GM19023 (cell line): ENCODE data around the gene NELFCD.
A peak's percentile ranks its signal among the peaks of the same experiment; 100 is the strongest.

Experiments
- ATAC-seq: cut with Tn5 transposase; IDR thresholded peaks from one replicate; pipeline ENCODE4 v1.9.1; 2021; ENCODE audit warnings: mild to moderate bottlenecking, moderate library complexity; ENCODE audit not compliant: unreplicated experiment

NELFCD gene

DNA sequence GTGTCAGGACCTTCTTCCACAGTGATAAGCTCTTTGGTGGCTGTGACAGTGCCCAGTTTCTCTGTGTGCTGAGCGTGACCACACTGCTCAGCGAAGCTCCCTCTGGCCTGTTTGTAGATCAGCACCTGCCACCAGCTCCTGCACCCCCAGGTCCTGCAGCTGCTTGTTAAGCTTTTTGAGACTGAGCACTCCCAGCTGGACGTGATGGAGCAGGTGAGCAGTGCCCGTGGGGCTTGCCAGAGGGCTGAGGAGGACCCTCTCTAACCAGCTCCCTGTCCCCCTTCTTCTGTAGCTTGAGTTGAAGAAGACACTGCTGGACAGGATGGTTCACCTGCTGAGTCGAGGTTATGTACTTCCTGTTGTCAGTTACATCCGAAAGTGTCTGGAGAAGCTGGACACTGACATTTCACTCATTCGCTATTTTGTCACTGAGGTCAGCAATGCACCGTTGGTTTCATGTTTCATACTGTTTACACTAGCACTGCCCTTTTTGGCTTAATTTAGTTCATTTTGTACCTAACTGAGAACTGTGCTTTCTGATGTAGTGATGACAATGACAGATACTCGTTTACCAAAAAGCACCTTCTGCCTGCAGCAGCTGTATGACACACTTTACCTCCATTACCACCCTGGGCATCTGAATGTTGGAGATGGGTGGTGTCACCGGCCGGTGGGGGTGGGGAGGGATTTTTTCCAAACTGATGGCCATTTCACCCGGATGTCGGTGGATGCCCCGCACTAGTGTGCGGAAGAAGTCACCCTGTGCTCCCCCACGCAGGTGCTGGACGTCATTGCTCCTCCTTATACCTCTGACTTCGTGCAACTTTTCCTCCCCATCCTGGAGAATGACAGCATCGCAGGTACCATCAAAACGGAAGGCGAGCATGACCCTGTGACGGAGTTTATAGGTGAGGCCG lies 12.5 kb downstream of the NELFCD start:
- no peak for ATAC-seq

DNA sequence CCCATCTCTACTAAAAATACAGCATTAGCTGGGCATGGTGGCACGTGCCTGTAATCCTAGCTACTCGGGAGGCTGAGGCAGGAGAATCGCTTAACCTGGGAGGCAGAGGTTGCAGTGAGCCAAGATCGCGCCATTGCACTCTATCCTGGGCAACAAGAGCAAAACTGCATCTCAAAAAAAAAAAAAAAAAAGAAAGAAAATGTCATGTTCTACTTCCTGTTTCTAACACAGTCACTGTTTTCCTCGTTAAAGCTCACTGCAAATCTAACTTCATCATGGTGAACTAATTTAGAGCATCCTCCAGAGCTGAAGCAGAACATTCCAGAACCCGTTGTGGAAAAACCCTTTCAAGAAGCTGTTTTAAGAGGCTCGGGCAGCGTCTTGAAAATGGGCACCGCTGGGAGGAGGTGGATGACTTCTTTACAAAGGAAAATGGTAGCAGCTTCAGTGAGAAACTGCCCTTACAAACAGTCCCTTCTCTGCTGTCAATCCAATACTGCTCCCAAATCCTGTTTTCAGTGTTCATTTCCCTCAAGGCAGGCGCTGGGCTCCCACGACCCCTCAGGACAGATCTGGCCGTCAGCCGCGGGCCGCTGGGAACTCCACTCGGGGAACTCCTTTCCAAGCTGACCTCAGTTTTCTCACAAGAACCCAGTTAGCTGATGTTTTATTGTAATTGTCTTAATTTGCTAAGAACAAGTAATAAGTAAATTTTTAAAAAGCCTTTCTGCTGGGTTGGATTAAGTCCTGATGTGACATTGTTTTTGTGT lies 13.5 kb downstream of the NELFCD start:
- ATAC-seq = no peak

DNA sequence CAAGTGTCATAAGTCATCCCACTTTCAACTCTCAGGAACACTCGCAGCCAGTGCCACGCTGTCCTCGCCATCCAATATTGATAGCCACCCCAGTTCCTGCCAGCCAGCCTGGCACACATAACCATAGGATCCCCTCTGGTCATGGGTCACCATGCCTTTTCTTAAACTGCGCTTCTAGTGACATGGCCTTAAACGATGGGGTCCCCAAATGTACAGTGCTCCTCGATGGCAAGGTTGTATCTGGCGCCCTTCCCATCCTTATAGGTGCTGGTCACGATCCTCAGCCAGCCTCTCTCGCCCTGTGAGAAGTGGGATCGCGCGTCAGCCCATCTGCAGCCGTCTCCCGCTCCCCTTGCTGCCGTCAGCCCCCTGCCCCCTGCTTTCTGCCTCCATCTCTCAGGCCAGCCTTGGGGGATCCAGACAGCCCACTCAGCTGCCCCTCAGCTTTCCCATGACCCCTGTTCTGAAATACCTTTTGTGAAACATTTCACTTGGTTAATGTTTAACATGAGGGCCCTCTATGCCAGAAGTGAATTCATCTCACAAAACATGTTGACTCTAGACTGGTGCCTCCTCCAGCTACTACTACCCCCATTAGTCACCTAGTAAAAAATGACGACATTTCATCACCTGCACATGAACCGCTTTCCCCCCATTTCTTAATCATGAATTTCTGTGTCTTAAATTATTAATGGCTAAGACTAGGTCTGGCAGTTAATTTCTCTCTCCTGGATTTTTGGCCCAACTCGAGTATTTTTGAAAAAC lies 14.6 kb downstream of the NELFCD start:
- ATAC-seq = no peak

DNA sequence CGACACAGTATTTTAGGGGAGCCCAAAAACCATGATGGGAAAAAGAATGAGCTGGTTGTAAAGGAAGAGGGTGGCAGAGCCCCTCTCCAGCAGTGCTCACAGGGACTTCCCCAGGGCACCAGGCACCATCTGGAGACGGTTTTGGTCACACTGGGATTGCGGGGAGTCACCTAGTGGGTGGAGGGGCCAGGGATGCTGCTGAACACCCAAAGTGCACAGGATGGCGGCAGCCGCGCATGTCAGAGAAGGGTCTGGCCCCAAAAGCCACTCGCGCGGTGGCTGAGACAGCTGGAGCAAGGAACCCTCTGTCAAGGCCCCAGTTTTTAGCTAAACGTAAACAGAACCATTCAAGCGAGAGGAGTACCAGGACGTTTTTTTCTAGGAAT lies 15.2 kb downstream of the NELFCD start:
- ATAC-seq = no peak

DNA sequence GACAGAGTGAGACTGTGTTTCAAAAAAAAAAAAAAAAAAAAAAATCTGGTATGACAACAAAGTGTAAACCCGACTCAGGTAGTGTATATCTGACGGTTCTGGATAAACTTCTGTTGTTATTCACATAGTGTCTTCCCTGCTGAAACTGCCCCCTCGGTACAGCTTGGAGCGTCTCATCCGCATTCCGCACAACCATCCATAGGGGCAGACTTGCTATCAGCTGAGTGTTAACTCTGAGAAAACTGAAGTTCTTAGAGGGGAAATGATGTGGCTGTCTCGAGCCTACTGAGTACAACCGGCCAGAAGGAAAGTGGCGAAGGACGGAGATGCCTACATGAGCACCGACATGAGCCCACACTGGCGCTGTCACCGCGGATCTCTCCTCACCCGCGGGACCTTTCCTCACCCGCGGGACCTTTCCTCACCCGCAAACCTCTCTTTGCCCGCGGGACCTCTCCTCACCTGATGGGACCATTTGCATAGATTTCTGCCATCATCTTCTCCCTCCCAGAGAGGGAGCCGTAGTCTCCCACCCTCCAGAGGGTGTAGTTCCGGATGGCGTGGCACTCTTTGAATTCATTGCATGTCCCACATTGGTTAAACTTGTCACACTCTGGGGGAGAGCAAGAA lies 16.2 kb downstream of the NELFCD start:
- no peak for ATAC-seq

DNA sequence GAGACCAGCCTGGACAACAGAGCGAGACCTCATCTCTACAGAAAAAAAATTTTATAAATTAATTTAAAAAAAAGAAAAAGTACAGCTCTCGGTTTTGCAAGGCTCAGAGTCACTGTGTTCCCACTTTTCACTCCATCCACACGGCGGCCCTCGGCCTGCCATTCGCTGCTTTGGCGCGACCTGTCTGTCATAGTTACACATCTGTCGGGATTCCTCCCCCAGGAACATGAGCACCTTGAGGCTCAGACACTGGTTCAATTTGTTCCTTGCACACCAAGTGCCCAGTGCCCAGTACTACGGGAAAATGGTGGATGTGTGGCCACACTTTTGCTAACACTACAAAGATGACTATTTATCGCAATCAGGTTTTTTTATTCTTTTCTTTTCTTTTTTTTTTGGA lies 17.6 kb downstream of the NELFCD start:
- ATAC-seq = no peak

DNA sequence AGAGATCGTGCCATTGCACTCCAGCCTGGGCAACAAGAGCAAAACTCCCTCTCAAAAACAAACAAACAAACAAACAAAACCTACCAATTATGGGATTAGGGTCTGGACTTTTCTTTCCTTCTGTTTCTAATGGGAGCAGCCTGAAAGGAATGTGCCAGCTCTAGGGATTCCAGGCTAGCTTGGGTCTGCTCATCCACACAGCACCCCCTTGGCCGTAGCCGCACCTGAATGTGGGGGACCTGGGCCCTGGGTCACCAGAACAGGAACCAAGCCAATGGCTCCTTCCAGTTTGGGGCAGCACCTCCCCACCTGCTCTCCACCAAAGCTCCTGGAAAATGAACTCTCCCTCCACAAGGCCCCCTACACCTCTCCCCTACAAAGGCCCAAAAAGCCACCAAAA lies 19.3 kb downstream of the NELFCD start:
- no peak for ATAC-seq

DNA sequence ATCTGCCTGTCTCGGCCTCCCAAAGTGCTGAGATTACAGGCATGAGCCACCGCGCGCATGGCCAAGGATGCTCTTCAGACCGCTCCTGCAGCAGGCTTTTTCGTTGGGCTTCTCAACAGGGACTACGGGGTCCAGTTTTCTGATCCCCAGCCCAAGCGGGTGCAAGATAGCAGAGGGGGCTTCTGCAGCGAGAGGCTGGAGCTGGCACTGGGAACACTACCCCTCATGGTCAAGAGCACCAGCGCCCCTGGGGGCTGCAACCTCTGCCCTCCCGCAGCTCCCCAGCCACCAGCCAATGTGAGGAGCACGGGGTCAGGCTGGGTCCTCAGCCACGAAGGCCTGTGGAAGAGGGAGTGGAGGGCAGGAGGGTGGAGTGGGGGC lies 20.0 kb downstream of the NELFCD start:
- ATAC-seq = no peak

DNA sequence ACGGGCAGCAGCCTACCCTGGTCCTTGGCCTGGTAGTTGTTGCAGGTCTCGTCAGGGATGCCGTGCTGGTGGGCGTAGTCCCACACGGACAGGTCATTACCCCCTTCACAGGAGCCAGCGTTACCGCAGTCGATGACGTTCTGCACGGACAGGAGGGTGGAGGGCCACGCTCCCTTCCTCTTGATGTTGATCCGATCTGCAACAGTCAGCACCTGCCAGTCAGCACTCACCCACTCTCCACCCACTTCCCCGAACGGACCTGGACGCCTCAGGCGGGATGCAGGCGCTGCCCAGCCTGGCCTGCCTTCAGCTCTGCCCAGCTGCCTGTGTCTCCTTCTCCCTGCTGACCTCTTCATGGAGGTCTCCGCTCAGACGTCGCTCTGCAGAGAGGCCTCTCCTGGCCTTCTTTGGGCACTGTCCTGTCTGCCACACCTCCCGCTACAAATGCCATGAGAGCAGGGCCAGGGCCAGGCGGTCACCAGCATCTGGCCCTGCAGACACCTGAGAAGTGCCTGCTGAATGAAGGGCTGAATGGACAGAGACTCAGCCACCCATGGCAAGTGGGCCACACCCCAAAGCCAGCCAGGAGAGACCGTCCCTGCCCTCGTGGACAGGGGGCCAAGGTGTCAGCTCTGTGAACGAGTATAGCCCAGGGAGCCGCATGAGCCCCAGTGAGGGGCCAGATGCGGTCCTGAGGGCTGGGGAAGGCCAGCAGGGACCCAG lies 20.6 kb downstream of the NELFCD start:
- ATAC-seq = no peak

DNA sequence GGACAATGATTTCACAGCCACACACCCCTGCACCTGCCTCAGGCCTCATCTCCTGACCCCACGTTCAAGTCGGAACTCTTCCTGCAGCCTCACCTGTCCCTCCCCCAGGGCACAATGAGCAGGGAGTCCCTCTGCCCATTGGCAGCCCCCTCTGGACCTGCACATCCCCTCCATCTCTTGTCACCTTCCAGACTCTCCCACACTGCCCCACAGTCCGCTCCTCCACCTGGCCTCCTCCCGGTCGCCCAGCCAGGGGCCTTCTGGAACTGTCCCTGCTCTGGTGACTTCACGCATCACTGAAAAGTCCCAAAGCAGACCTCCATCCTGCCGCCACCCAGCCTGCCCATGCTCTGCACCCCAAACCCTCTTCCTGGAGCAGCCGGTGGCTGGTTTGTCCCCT lies 21.3 kb downstream of the NELFCD start:
- ATAC-seq = no peak

DNA sequence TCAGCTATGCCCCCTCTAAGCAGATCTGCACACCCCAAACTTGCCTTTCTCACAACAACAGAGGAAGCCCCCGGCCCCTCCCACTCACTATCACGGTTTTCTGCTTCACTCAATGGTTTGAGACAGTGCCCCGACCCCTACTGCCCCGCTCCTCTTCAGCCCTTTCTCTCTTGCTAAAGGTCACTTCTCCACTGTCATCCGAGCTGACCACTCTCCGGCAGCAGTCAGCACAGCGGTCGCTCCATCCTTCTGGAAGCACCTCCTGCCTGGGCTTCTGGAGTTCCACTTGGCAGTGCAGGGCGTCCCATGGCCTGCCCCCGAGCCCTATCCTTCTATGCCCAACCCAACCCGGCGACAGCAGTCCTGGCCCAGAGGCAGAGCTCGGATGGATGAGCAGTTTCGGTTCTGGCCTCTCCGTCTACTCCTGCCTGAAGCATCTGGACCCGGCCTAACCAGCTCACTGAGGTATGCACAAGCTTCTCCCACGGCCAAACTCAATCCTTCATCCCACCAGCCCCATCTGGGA lies 21.9 kb downstream of the NELFCD start:
- no peak for ATAC-seq

DNA sequence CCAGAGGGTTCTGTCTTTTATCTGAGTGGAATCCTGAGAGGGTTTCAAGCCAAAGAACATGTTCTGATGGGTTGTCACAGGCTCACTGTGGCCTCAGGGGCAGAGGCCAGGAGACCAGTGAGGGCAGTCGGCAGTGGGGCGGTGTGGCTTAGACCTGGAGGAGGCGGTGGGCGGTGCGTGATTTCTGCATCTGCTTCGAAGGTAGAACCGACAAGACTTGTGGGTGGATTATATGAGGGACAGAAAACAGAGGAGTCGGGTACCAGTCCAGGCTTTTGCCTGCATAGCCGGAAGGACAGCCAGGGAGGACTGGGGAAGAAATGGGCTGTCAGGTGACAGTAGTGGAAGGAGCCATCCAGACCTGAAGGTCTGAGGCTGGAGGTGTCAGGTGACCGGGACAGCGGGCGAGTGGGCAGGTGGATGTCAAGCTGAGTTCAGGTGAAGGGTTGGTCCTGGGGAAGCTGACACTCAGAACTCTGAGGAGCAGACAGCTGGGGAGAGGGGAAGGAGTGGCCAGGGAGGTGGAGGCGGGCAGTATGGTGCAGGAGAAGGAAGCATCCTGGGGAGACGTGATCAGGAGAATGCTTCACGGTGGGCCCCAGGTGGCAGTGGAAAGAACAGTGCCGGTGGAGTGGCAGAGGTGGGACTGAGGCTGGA lies 22.9 kb downstream of the NELFCD start:
- no peak for ATAC-seq

DNA sequence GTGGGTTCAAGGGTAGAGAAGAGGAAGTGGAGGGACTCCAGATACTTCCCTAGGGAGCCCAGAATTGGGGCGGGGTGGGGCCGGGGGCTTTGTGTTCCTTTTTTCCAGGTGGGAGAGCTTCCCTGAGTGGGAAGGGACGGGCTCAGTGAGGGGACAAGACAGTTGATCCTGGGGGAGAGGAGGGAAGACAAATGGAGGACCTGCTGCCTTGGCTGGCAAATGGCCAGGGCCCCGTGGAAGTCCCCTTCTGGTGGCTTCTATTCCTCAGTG lies 23.4 kb downstream of the NELFCD start:
- no peak for ATAC-seq

DNA sequence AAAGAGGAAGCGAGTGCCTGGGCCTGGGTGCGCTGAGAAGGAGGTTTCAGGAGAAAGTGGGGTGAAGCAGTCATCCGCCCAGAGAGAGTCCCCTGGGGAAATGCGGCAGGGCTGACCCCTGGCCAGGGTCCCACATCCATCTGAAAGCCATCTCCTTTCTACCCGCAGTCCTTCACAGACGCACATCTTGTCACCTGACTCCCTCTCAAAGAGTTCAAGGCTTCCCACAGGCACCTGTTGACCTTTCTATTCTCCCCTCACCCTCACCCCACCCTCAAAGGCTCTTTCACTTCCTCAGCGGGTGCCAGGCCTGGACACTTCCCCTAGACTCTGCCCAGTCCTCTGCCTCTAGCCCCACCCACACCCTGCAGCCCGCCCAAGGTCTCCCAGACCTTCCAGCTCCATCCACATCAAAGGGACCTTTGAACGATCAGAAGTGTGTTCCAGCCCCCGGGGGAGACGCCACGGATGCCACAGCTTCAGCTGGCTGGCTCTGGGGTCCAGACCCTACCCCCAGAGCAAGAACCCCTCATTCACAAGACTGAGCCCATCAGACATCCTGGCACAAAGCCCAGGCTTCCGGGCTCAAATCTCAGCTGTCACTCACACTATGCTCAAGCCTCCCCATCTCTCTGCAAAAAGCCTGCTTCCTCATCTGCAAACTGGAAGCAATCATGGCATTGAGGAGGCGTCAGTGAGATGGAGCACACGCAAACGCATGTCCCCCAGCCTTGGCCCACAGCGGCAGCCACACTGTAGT lies 23.9 kb downstream of the NELFCD start:
- ATAC-seq = peak; percentile 52

DNA sequence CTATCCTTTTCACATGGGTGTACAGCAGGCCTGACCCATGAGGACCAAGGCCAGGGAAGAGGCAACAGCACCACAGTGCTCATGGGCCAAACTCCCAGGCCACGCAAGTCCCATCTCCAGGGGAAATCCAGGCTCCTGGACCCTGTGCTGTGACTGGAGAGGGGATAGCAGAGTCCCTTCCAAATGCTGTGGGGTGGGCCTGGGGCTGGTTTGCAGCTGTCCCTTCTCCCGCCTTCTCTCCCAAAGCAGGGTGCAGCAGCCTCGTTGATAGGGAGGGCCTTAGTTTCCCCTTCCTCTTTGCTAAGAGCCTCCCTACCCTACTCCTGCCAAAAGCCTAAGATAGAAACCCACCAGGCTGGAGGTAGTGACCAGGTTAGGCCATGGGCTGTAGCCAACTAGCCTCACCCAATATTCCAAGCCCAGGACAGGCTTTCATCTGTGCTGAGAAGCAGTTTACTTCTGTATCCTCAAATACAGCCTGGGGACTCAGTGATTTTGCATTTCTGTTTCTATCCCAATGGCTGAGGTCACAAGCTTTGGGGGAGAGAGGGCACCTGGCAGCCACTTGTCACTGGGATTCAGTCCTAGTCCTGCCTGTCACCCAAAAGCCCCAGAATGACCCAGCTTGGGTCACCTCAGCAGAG lies 24.6 kb downstream of the NELFCD start:
- no peak for ATAC-seq

DNA sequence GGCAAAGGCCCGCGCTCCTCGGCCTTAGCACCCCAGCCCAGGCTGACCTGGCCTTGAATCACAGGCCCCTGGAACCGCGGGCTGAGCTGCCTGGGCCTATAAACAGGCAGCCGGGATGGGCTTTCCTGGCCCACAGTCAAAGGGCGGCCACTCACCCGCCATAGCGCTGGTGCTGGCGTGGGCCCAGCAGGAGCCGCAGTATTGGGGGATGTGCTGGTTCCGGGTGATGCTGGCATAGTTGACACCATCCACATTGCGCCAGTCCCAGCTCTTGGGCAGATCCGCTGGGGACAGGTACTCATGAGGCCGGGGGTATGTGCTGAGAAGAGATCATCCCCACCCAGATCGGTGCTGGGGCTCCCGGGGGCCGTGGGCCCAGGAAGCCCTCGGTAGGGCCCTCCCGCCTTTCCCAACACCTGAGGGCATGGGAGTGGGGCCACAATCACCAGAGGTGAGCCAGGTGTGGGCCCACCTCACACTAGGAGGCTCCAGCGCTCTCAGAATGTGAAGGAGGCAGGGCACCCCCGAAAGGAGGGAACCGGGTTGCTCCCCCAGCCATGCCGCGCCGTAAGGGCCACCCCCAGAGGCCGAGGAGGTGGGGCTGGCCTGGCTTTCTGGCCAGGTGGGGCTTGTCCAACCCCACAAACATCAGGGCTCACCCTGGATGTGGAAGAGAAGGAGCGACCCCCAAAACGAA lies 25.3 kb downstream of the NELFCD start:
- ATAC-seq = no peak

DNA sequence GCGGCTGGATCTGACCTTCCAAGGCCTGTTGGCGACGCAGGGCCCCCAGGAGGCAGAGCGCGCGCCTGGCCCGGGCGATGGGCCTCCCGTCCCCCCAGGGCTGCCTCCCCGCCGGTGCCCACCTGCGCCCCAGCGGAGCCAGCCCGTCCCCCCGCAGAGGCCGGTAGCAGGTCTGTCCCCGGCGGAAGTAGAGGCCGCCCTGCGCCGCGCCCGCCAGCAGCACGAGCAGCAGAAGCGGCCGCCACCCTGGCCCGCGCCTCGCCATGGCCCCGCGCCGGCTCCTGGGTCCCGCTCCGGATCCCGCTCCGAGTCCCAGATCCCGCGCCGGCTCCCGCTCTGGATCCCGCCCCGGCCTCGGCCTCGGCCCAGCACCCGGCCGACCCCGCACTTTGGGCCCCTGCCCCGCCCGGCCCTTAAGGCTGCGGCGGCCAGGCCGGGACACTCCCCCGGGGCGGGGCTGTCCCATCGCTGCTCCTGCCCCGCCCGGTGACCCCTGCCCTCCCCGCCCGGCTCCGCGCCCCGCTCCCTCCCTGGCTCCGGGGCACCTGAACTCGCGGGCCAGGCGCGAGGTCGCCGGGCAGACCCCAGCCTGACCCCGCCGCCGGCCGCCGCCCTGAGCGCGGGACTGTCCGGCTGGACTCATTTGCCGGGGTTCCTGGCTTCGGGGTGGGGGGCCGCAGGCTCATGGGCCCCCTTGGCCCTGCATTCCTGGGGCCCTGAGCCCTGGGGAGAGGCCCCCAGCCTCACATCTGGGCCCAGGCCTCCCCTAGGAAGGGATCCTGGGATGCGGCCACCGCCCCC lies 26.0 kb downstream of the NELFCD start, which contains the start of gene CTSZ:
Gene CTSZ, minus strand, starts transcription at position 391 of the 801 bp plus-strand sequence. Its CDS starts 126 bp downstream, at position 265.
- ATAC-seq = peak; percentile 35
